Mammary epithelial cell (primary cell): ENCODE measurements around the gene EML5.

Experiments
- CTCF ChIP-seq, 2 donors: IDR thresholded peaks in 1 of 2; conservative IDR thresholded peaks in 1 of 2; 2 replicates each; pipeline ENCODE4 v1.5.1; 2011 to 2012; ENCODE audit warnings: inconsistent platforms in 2 of 2, low read length in 2 of 2, mild to moderate bottlenecking in 2 of 2, control low read depth in 1 of 2, low read depth in 1 of 2; ENCODE audit not compliant: insufficient read depth in 1 of 2; ENCODE audit errors: extremely low read depth in 1 of 2
- EZH2 ChIP-seq: IDR thresholded peaks from 2 replicates; pipeline ENCODE4 v1.6.1; 2012; ENCODE audit warnings: low read length, inconsistent platforms, borderline replicate concordance

GRCh38 chr14:88628462-88628861, 164.3 kb downstream of the EML5 start:
- TF ChIP-seq CTCF (conservative IDR thresholded peaks at IDR 0.05 in 1 of 2, IDR thresholded peaks at IDR 0.05 in 1 of 2; ENCODE audit: extremely low read depth in 1 of 2, insufficient read depth in 1 of 2, low read depth in 1 of 2, low read length in 2 of 2) (no peak), EZH2 (no peak)
